Psoas muscle (tissue), 8 donors: ENCODE measurements around the gene HEMGN. TPM values are rescaled to one million over a fixed set of nuclear protein-coding genes. Genes with fewer than 3 reads are reported as not detected.

Experiments
- ATAC-seq, 4 donors: fragments of 200-7000 bp; cut with Tn5 transposase; one replicate each; pipeline ENCODE4 v1.9.1; 2020; ENCODE audit warnings: moderate library complexity in 3 of 4, mild to moderate bottlenecking in 2 of 4
- DNase-seq, 2 donors: peaks; one replicate each; pipeline ENCODE4 v3.0.0-alpha.2; 2020
- H3K27ac ChIP-seq: fragments of 200-600 bp; one replicate; pipeline ENCODE4 v1.8.0; 2022
- H3K27me3 ChIP-seq, 3 donors: fragments of 200-600 bp in 1 of 3; one replicate each; pipeline versions ENCODE4 v1.6.1 to v1.8.0; 2013 to 2022; ENCODE audit warnings: low read length in 2 of 3, mild to moderate bottlenecking in 2 of 3, moderate library complexity in 1 of 3; ENCODE audit not compliant: insufficient read depth in 3 of 3
- H3K36me3 ChIP-seq, 2 donors: fragments of 200-600 bp in 1 of 2; one replicate each; pipeline versions ENCODE4 v1.6.1 to v1.8.0; 2013 to 2022; ENCODE audit warnings: low read depth in 1 of 2, mild to moderate bottlenecking in 1 of 2, moderate library complexity in 1 of 2; ENCODE audit not compliant: insufficient read depth in 1 of 2
- H3K4me1 ChIP-seq: fragments of 200-600 bp; one replicate; pipeline ENCODE4 v1.8.0; 2022
- H3K4me3 ChIP-seq: fragments of 200-600 bp; one replicate; pipeline ENCODE4 v1.8.0; 2022; ENCODE audit warnings: mild to moderate bottlenecking
- H3K9me3 ChIP-seq: fragments of 200-600 bp; one replicate; pipeline ENCODE4 v1.8.0; 2022
- WGBS, 3 donors: extraction: QIAGEN DNeasy Blood & Tissue Kit; methylation state at CpG; one replicate each; pipeline versions ENCODE4 v1.1.6 to v1.1.7; 2013; 5-methylcytosine and 5-hydroxymethylcytosine counted together
- intact Hi-C, 2 donors: fragments of 100-400 bp; cut with DNase I; formaldehyde crosslinking; loops; one replicate each; pipeline versions ENCODE4 v1.11.0 to v1.14.2; 2022
- polyA plus RNA-seq, 3 donors: library from polyadenylated mRNA; stranded (reverse); fragments of 200-250 nt; gene quantifications; one replicate each; pipeline ENCODE4 v1.2.3, GENCODE V29; 2013
- total RNA-seq, 4 donors: library from RNA; stranded (reverse); fragmentation: NEBNext Ultra II Directional in 2 of 4; extraction: Animal tissue kit (Norgen Biotek cat#: 25700) in 2 of 4; gene quantifications; one replicate each; pipeline versions ENCODE4 v1.2.1 to v1.2.4, GENCODE V29; 2021 to 2023
- TF ChIP-seq, protein P1 (sequence below): fragments of 200-600 bp; IDR thresholded peaks from one replicate; pipeline ENCODE4 v1.8.0; 2022; ENCODE audit warnings: antibody characterized with exemption
- donor health status: healthy with polysubstance abuse.
- donor health status: DM: no; HTN: no; CAD: no; lungs with moderate emphysema.
- donor health status: Bipolar disorder and iron deficiency.
- donor health status: healthy.
- donor health status: DM: yes; HTN: yes; CAD: no.
- donor health status: DM: no; HTN: no; CAD: no.
- donor health status: DM: no; HTN: no; CAD: no.
- donor health status: DM: yes; HTN: yes; CAD: no.

Gene HEMGN
- total and polyA plus RNA-seq, 7 donors, result 0.71 TPM; not detected in 6

GRCh38 chr9:97936998-97937397 is 974 bp downstream of the HEMGN start:
- intact Hi-C loops, result no loop called here
- H3K27me3 ChIP-seq, result peaks cover 0 to 5% (median under 1%) of the 10 kb centered on the region in 3 donors

DNA sequence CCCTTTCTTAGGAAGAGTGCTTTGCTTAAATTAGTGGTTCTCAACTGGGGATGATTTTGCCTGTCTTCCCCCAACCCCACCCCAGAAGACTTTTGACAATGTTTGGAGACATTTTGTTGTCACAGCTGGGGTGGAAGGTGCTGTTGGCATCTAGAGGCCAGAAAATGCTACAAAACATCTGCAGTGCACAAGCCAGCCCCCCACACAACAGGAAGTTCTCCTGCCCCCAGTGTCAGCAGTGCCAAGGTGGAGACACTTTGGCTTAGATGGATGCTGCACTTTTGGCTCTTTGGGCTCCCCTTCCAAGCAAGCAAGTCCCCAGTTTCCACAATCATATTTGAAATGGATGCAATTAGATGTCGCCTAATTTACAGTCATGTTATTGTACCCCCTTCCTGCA is 2.7 kb downstream of the HEMGN start:
- Histone ChIP-seq H3K27ac (no peak overlapping the region), H3K36me3 (no peaks in the 10 kb centered on the region), H3K27me3 (peaks cover 0 to 13% (median 8%) of the 10 kb centered on the region in 3 donors), H3K9me3 (no peaks in the 10 kb centered on the region), H3K4me1 (no peaks in the 10 kb centered on the region), H3K4me3 (no peak overlapping the region)
- ATAC-seq (no peak), DNase-seq (no peak)
- TF ChIP-seq, protein P1, sequence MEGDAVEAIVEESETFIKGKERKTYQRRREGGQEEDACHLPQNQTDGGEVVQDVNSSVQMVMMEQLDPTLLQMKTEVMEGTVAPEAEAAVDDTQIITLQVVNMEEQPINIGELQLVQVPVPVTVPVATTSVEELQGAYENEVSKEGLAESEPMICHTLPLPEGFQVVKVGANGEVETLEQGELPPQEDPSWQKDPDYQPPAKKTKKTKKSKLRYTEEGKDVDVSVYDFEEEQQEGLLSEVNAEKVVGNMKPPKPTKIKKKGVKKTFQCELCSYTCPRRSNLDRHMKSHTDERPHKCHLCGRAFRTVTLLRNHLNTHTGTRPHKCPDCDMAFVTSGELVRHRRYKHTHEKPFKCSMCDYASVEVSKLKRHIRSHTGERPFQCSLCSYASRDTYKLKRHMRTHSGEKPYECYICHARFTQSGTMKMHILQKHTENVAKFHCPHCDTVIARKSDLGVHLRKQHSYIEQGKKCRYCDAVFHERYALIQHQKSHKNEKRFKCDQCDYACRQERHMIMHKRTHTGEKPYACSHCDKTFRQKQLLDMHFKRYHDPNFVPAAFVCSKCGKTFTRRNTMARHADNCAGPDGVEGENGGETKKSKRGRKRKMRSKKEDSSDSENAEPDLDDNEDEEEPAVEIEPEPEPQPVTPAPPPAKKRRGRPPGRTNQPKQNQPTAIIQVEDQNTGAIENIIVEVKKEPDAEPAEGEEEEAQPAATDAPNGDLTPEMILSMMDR, result no peak
- WGBS, 3 donors, result 75 to 86% (median 79%) methylated on average over 1 of the region's 1 CpG
- intact Hi-C loops, result no loop called here

More at GRCh38 chr9:97936998-97937397, 974 bp downstream of the HEMGN start:
- H3K9me3 ChIP-seq, result no peaks in the 10 kb centered on the region
- H3K4me1 ChIP-seq, result no peaks in the 10 kb centered on the region
- DNase-seq (no peak), ATAC-seq (no peak)
- no peak overlapping the region for H3K27ac ChIP-seq
- TF ChIP-seq, protein P1, result no peak
- H3K36me3 ChIP-seq, result no peaks in the 10 kb centered on the region
- no peak overlapping the region for H3K4me3 ChIP-seq

DNA sequence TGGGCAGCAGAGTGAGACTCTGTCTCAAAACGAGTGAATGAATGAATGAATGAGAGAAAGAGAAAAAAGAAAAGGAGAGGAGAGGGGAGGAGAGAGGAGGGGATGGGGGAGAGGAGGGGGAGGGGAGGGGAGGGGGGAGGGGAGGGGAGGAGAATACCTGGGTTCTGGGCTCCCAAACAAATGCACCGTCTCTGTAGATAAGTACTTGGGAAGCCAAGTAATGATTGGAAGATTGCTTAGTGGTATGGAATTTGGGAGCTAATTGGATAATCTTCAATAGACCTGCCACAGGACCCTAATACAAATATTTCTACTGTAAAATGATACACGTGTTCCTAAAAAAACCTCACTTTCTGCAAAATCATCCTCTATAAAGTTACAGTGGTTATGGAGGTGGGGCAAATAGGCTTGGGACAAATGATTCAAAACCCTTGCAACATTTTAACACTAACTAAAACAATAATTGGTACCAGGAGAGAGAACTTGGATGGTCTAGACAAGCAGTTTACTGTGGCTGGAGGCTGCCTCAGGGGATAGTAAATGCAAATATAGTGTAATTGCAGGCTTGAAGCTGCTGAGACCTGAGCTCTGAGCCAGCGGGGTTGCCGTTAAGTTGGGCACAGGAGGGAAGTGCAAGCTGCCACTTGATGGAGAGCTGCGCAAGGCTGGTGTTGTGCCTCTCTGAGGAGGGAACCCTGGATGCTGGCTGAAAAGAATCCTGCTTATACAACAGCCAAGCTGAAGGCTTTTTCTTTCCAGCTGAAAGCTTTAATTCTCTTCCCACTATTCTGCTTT is 3.5 kb downstream of the HEMGN start:
- Histone ChIP-seq H3K9me3 (no peaks in the 10 kb centered on the region), H3K4me1 (no peaks in the 10 kb centered on the region), H3K27ac (no peak overlapping the region), H3K27me3 (peaks cover 0 to 13% (median 8%) of the 10 kb centered on the region in 3 donors), H3K4me3 (no peak overlapping the region), H3K36me3 (no peaks in the 10 kb centered on the region)
- intact Hi-C loops, result no loop called here
- TF ChIP-seq, protein P1, result no peak
- WGBS, 3 donors, result 25 to 35% (median 30%) methylated on average over 5 to 6 of the region's 6 CpGs
- ATAC-seq (no peak), DNase-seq (no peak)

DNA sequence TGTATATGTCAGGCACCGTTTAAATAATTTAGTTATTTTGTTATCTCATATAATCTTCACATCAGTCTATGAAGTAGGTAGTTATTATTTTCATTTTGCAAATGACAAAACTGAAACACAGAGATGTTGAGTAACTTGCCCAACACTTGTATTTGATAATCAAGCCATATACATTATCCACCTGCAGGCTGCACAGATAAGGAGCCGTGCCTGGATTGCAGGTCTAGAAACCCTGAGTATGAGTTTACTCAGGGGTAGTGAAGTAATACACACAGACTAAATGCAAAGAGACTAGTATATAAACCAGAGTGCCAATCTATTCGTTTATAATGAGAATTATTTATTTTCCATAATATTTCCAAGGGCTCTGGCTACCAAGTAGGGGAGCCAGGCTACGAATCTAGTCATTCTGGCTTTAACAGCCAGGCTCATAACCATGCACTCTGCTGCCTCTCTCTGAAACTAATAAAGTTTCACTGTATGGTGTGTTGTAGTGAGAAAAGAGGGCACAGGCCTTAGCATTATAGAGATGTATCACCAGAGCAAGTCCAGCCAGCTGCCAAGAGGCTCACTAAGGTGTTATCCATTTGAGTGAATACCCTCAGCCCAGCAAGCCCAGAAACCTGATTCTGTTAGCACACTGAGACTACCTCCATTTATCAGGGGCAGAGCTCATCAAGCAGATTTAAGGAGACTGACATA is 4.5 kb downstream of the HEMGN start:
- H3K27ac ChIP-seq, result no peak overlapping the region
- ATAC-seq (no peak), DNase-seq (no peak)
- TF ChIP-seq, protein P1, result no peak
- 66 to 78% (median 74%) methylated on average over 4 of the region's 4 CpGs for WGBS, 3 donors
- H3K9me3 ChIP-seq, result no peaks in the 10 kb centered on the region
- H3K27me3 ChIP-seq, result peaks cover 0 to 17% (median 8%) of the 10 kb centered on the region in 3 donors
- H3K4me1 ChIP-seq, result no peaks in the 10 kb centered on the region
- no peaks in the 10 kb centered on the region for H3K36me3 ChIP-seq
- no peak overlapping the region for H3K4me3 ChIP-seq
- intact Hi-C loops, result no loop called here
